Bronchial epithelial cell (primary cell): ENCODE data around the gene MREG. TPM values are rescaled to one million over a fixed set of nuclear protein-coding genes. Genes with fewer than 3 reads are reported as not detected.

Experiments used
- DNase-seq: peaks from one replicate; pipeline ENCODE4 v3.0.0-alpha.2; 2010; ENCODE audit warnings: low read depth
- FAIRE-seq: peaks from 2 replicates; lab custom pipeline; 2011; peaks lifted over from hg19 to GRCh38; lab: Jason Lieb, UNC
- H3K27me3 ChIP-seq: 2 replicates; pipeline ENCODE4 v1.5.1; 2011; ENCODE audit warnings: low read length; ENCODE audit not compliant: control insufficient read depth, insufficient read depth
- H3K36me3 ChIP-seq: 2 replicates; pipeline ENCODE4 v1.5.1; 2011; ENCODE audit warnings: low read length; ENCODE audit not compliant: control insufficient read depth, insufficient read depth
- H3K4me3 ChIP-seq: 2 replicates; pipeline ENCODE4 v1.5.1; 2011; ENCODE audit warnings: mild to moderate bottlenecking, low read depth, low read length, control low read depth
- CTCF ChIP-seq: IDR thresholded peaks from 2 replicates; pipeline ENCODE4 v1.5.1; 2011; ENCODE audit warnings: mild to moderate bottlenecking, moderate library complexity, low read length, control low read depth, inconsistent platforms; ENCODE audit not compliant: insufficient read depth, severe bottlenecking
- total RNA-seq: library from RNA; depleted of rRNA; stranded (reverse); fragments of >200 nt; gene quantifications from 2 replicates; pipeline ENCODE4 v1.2.1, GENCODE V29; 2014

The MREG gene
- total RNA-seq, 1 donor from 2014 or later, result 24.7 TPM

- no peak overlapping the region for H3K4me3 ChIP-seq
- no peak for TF ChIP-seq CTCF
- FAIRE-seq (no peak), DNase-seq (no peak)
- no peaks in the 10 kb centered on the region for H3K27me3 ChIP-seq
- H3K36me3 ChIP-seq, result no peaks in the 10 kb centered on the region
Measured at GRCh38 chr2:215914777-215915165, 98.6 kb downstream of the MREG start.

GRCh38 chr2:215914054-215914776 lies 99.1 kb downstream of the MREG start:
- TF ChIP-seq CTCF, result no peak
- Histone ChIP-seq H3K4me3 (no peak overlapping the region), H3K27me3 (no peaks in the 10 kb centered on the region), H3K36me3 (no peaks in the 10 kb centered on the region)
- DNase-seq (no peak), FAIRE-seq (no peak)

GRCh38 chr2:215912299-215912842 lies 101.0 kb downstream of the MREG start:
- DNase-seq (no peak), FAIRE-seq (no peak)
- TF ChIP-seq CTCF, result no peak

GRCh38 chr2:215911301-215912085 lies 101.9 kb downstream of the MREG start:
- TF ChIP-seq CTCF, result no peak
- FAIRE-seq (no peak), DNase-seq (no peak)
- Histone ChIP-seq H3K27me3 (no peaks in the 10 kb centered on the region), H3K36me3 (no peaks in the 10 kb centered on the region), H3K4me3 (no peak overlapping the region)

More at GRCh38 chr2:215912299-215912842, 101.0 kb downstream of the MREG start:
- no peaks in the 10 kb centered on the region for H3K36me3 ChIP-seq
- no peak overlapping the region for H3K4me3 ChIP-seq
- H3K27me3 ChIP-seq, result no peaks in the 10 kb centered on the region

GRCh38 chr2:215910180-215910579 lies 103.2 kb downstream of the MREG start:
- H3K27me3 ChIP-seq, result no peaks in the 10 kb centered on the region
- DNase-seq (no peak), FAIRE-seq (no peak)
- H3K36me3 ChIP-seq, result no peaks in the 10 kb centered on the region
- no peak overlapping the region for H3K4me3 ChIP-seq
- no peak for TF ChIP-seq CTCF
